ENCODE data around the gene DNALI1. TPM values are rescaled to one million over a fixed set of nuclear protein-coding genes. Genes with fewer than 3 reads are reported as not detected.
"Not testable (repeated sequence)": the region's sequence is repeated elsewhere in the genome, so short reads cannot be mapped to it uniquely, and the experiment has no call there.

The DNALI1 gene
- total RNA-seq, 1 donor from 2014 or later = 2.2 TPM

- Histone ChIP-seq H3K9me3 (no peaks in the 10 kb centered on the region), H3K4me1 (peaks cover 8 to 19% of the 10 kb centered on the region in 2 donors), H3K36me3 (no peaks in the 10 kb centered on the region), H3K27me3 (no peaks in the 10 kb centered on the region), H3K4me3 (no peak overlapping the region), H3K27ac (no peak overlapping the region)
- DNase-seq (ENCODE audit: low spot score in 2 of 2) = no peak
- intact Hi-C loops (cut with DNase I) = no loop called here
- TF ChIP-seq, protein P1, sequence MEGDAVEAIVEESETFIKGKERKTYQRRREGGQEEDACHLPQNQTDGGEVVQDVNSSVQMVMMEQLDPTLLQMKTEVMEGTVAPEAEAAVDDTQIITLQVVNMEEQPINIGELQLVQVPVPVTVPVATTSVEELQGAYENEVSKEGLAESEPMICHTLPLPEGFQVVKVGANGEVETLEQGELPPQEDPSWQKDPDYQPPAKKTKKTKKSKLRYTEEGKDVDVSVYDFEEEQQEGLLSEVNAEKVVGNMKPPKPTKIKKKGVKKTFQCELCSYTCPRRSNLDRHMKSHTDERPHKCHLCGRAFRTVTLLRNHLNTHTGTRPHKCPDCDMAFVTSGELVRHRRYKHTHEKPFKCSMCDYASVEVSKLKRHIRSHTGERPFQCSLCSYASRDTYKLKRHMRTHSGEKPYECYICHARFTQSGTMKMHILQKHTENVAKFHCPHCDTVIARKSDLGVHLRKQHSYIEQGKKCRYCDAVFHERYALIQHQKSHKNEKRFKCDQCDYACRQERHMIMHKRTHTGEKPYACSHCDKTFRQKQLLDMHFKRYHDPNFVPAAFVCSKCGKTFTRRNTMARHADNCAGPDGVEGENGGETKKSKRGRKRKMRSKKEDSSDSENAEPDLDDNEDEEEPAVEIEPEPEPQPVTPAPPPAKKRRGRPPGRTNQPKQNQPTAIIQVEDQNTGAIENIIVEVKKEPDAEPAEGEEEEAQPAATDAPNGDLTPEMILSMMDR (IDR thresholded peaks at IDR 0.05) = no peak
Observed at GRCh38 chr1:37517569-37517968, 39.2 kb upstream of the DNALI1 start.

DNA sequence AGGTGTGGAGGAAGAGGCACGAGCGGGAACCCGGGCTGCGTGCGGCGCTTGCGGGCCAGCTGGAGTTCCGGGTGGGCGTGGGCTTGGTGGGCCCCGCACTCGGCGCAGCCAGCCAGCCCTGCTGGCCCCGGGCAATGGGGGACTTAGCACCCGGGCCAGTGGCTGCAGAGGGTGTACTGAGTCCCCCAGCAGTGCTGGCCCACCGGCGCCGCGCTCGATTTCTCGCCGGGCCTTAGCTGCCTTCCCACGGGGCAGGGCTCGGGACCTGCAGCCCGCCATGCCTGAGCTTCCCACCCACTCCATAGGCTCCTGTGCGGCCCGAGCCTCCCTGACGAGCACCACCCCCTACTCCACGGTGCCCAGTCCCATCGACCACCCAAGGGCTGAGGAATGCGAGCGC, 38.5 kb upstream of the DNALI1 start:
- intact Hi-C loops (cut with DNase I); H3K27ac ChIP-seq; H3K36me3 ChIP-seq; H3K9me3 ChIP-seq; H3K4me3 ChIP-seq; DNase-seq (ENCODE audit: low spot score in 2 of 2); H3K27me3 ChIP-seq: not testable (repeated sequence)
- peaks cover 6 to 15% of the 10 kb centered on the region in 2 donors for H3K4me1 ChIP-seq

GRCh38 chr1:37518929-37519328, 37.8 kb upstream of the DNALI1 start:
- H3K27me3 ChIP-seq; H3K4me3 ChIP-seq; intact Hi-C loops (cut with DNase I); H3K36me3 ChIP-seq; DNase-seq (ENCODE audit: low spot score in 2 of 2); H3K4me1 ChIP-seq; H3K9me3 ChIP-seq; H3K27ac ChIP-seq: not testable (repeated sequence)

DNA sequence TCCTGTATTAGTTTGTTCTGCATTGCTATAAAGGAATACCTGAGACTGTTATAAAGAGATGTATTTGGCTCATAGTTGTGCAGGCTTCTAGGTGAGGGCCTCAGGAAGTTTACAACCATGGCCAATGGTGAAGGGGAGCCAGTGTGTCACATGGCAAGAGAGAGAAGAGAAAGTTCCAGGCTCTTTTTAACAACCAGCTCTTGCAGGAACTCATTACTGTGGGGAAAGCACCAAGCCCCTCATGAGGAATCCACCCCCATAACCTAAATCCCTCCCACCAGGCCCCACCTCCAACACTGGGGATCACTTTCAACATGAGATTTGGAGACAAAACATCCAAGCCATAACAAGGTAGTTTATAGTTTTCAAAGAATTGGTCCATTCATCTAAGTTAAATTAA, 37.1 kb upstream of the DNALI1 start:
- Histone ChIP-seq H3K9me3 (no peaks in the 10 kb centered on the region), H3K4me3 (no peak overlapping the region), H3K4me1 (peaks cover 0 to 9% of the 10 kb centered on the region in 2 donors), H3K27ac (no peak overlapping the region), H3K27me3 (no peaks in the 10 kb centered on the region), H3K36me3 (no peaks in the 10 kb centered on the region)
- TF ChIP-seq, protein P1 (IDR thresholded peaks at IDR 0.05) = no peak
- no peak for DNase-seq (ENCODE audit: low spot score in 2 of 2)
- intact Hi-C loops (cut with DNase I) = no loop called here

- H3K4me3 ChIP-seq; H3K36me3 ChIP-seq; H3K27ac ChIP-seq; DNase-seq (ENCODE audit: low spot score in 2 of 2); H3K27me3 ChIP-seq; H3K9me3 ChIP-seq; intact Hi-C loops (cut with DNase I): not testable (repeated sequence)
- peaks cover 0 to 12% of the 10 kb centered on the region in 2 donors for H3K4me1 ChIP-seq
Observed at GRCh38 chr1:37529888-37530287, 26.9 kb upstream of the DNALI1 start.

DNA sequence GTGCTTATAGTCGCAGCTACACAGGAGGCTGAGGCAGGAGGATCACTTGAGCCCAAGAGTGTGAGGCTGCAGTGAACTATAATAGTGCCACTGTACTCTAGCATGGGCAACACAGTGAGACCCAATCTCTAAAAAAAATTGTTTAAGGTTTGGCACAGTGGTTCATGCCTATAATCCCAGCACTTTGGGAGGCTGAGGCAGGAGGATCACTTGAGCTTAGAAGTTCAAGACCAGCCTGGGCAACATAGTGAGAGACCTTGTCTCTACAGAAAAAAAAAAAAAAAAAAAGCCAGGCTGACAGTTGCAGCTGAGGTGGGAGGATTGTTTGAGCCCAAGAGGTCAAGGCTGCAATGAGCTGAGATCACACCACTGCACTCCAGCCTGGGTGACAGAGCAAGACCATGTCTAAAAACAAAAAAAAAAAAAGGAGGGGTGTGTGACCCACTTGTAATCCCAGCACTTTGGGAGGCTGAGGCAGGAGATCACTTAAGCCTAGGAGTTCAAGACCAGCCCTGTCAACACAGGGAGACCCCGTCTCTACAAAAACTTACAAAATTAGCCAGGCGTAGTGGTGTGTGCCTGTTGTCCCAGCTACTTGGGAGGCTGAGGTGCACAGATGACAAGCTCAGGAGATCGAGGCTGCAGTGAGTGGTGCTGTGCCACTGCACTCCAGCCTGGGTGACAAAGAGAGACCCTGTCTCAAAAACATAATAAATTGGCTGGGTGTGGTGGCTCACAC, 24.2 kb upstream of the DNALI1 start:
- intact Hi-C loops (cut with DNase I); H3K27ac ChIP-seq; H3K27me3 ChIP-seq; H3K4me3 ChIP-seq; H3K9me3 ChIP-seq; DNase-seq (ENCODE audit: low spot score in 2 of 2): not testable (repeated sequence)
- H3K36me3 ChIP-seq = peaks cover 16 to 17% of the 10 kb centered on the region in 2 donors
- H3K4me1 ChIP-seq = peaks cover 0 to 12% of the 10 kb centered on the region in 2 donors

DNA sequence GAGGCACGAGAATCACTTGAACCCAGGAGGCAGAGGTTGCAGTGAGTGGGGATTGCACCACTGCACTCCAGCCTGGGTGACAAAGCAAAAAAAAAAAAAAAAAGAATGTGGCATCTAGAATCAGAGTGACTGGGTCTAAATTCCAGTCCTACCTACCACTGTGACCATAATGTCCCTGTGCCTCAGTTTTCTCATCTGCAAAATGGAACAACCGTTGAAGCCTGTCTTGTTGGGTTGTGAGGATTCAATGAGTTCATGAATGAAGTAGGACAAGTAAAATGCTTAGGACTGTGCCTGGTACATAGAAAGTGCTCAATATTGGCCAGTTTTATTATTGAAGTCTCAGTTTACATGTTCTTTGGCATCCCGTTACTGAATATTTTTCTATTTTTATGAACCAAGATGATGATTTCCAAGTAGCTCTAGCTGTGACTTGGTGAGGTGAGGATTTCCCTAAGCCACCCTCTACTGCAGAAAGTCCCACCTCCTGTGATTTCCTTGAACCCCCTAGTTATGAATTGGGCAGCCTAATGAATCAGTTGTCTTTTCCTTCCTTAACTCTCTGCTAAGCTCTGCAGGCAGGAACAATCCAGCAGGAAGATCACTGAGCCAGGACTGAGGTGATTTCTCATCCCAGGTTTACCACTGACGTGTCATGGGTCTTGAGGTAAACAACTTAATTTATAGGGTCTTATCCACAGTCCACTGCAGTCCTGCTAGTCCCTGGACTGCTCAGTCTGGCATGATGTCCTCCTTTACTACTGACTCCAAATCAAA, 23.2 kb upstream of the DNALI1 start:
- intact Hi-C loops (cut with DNase I) = loop anchor here (1.0 kb wide), 1 partner anchor 18 kb away; no protein-coding TSS in a partner anchor
- Histone ChIP-seq H3K36me3 (peaks cover 22 to 25% of the 10 kb centered on the region in 2 donors), H3K4me1 (peaks cover 0 to 12% of the 10 kb centered on the region in 2 donors), H3K9me3 (no peaks in the 10 kb centered on the region), H3K27me3 (no peaks in the 10 kb centered on the region), H3K27ac (peak overlapping the region; percentile 62 to 75), H3K4me3 (no peak overlapping the region)
- no peak for DNase-seq (ENCODE audit: low spot score in 2 of 2)
- TF ChIP-seq, protein P1 (IDR thresholded peaks at IDR 0.05) = no peak
